ENCODE data around the gene LYVE1. TPM values are rescaled to one million over a fixed set of nuclear protein-coding genes. Genes with fewer than 3 reads are reported as not detected.

Gene LYVE1
- total and polyA plus RNA-seq, 2 donors from 2014 or later, result 10.0 to 101 TPM

GRCh38 chr11:10550503-10551289 is 17.8 kb downstream of the LYVE1 start:
- FAIRE-seq, result no peak
- no peaks in the 10 kb centered on the region for H3K36me3 ChIP-seq (ENCODE audit: control insufficient read depth in 2 of 3, insufficient read depth in 3 of 3, low read length in 3 of 3)
- H3K4me3 ChIP-seq (ENCODE audit: low read length in 3 of 3), result no peak overlapping the region
- H3K9ac ChIP-seq (ENCODE audit: low read length in 3 of 3), result no peak overlapping the region
- H3K27ac ChIP-seq (ENCODE audit: low read depth in 2 of 2, low read length in 2 of 2), result no peak overlapping the region
- H3K4me1 ChIP-seq (ENCODE audit: control insufficient read depth in 2 of 3, insufficient read depth in 2 of 3, low read depth in 1 of 3, low read length in 3 of 3), result no peaks in the 10 kb centered on the region
- no peaks in the 10 kb centered on the region for H3K9me3 ChIP-seq (ENCODE audit: control insufficient read depth in 2 of 3, insufficient read depth in 1 of 3, low read length in 3 of 3)
- intact Hi-C loops (cut with DNase I), result no loop called here
- TF ChIP-seq CTCF (IDR thresholded peaks at IDR 0.05; ENCODE audit: borderline replicate concordance, extremely low read depth, insufficient read depth), result no peak
- DNase-seq, result no peak
- no peaks in the 10 kb centered on the region for H3K27me3 ChIP-seq (ENCODE audit: control insufficient read depth, insufficient read depth, low read length)

- H3K9me3 ChIP-seq (ENCODE audit: control insufficient read depth in 2 of 3, insufficient read depth in 1 of 3, low read length in 3 of 3), result no peaks in the 10 kb centered on the region
- H3K27ac ChIP-seq (ENCODE audit: low read depth in 2 of 2, low read length in 2 of 2), result no peak overlapping the region
- TF ChIP-seq CTCF (IDR thresholded peaks at IDR 0.05; ENCODE audit: borderline replicate concordance, extremely low read depth, insufficient read depth), result no peak
- no peaks in the 10 kb centered on the region for H3K27me3 ChIP-seq (ENCODE audit: control insufficient read depth, insufficient read depth, low read length)
- no peak overlapping the region for H3K4me3 ChIP-seq (ENCODE audit: low read length in 3 of 3)
- FAIRE-seq, result no peak
- H3K9ac ChIP-seq (ENCODE audit: low read length in 3 of 3), result no peak overlapping the region
- H3K4me1 ChIP-seq (ENCODE audit: control insufficient read depth in 2 of 3, insufficient read depth in 2 of 3, low read depth in 1 of 3, low read length in 3 of 3), result peaks cover 0 to 4% (median 0%) of the 10 kb centered on the region in 3 donors
- intact Hi-C loops (cut with DNase I), result no loop called here
- no peak for DNase-seq
- no peaks in the 10 kb centered on the region for H3K36me3 ChIP-seq (ENCODE audit: control insufficient read depth in 2 of 3, insufficient read depth in 3 of 3, low read length in 3 of 3)
Measured at GRCh38 chr11:10544491-10545465, 23.7 kb downstream of the LYVE1 start.

DNA sequence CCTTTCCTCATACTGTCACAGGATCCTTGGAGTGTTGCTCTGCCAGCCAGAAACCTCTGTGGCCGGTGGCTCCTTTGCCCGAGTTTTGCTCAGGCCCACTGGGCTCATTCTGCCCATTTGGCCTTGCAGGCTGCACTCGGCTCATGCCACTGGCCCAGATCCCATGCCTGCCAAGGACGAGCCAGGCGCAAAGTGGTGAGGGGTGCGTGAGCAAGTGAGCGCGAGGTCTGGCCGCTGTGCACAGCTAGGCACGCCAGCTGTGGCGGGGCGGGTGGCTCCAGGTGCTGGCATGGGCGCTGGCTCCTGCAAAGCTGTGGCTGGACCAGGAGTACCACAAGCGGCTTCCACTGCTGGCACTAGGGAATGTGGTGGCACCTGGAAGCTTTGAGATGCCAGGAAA is 24.7 kb downstream of the LYVE1 start:
- DNase-seq (peak in 1 of 5 donors; percentile 64), FAIRE-seq (no peak)
- no peaks in the 10 kb centered on the region for H3K36me3 ChIP-seq (ENCODE audit: control insufficient read depth in 2 of 3, insufficient read depth in 3 of 3, low read length in 3 of 3)
- no peaks in the 10 kb centered on the region for H3K9me3 ChIP-seq (ENCODE audit: control insufficient read depth in 2 of 3, insufficient read depth in 1 of 3, low read length in 3 of 3)
- no peaks in the 10 kb centered on the region for H3K27me3 ChIP-seq (ENCODE audit: control insufficient read depth, insufficient read depth, low read length)
- intact Hi-C loops (cut with DNase I), result no loop called here
- no peak for TF ChIP-seq CTCF (IDR thresholded peaks at IDR 0.05; ENCODE audit: borderline replicate concordance, extremely low read depth, insufficient read depth)
- peaks cover 0 to 4% (median 0%) of the 10 kb centered on the region in 3 donors for H3K4me1 ChIP-seq (ENCODE audit: control insufficient read depth in 2 of 3, insufficient read depth in 2 of 3, low read depth in 1 of 3, low read length in 3 of 3)
- H3K4me3 ChIP-seq (ENCODE audit: low read length in 3 of 3), result no peak overlapping the region
- H3K9ac ChIP-seq (ENCODE audit: low read length in 3 of 3), result no peak overlapping the region
- no peak overlapping the region for H3K27ac ChIP-seq (ENCODE audit: low read depth in 2 of 2, low read length in 2 of 2)
